Activated CD4-positive, alpha-beta T cell treated with anti-CD3 and anti-CD28 coated beads for 1 hour (primary cell): ENCODE results near the gene UQCRH.
"Not testable (repeated sequence)": the region's sequence is repeated elsewhere in the genome, so short reads cannot be mapped to it uniquely, and the experiment has no call there.

Experiments used
- DNase-seq: peaks from one replicate; pipeline ENCODE4 v3.0.0-alpha.2; 2020

Gene UQCRH

DNA sequence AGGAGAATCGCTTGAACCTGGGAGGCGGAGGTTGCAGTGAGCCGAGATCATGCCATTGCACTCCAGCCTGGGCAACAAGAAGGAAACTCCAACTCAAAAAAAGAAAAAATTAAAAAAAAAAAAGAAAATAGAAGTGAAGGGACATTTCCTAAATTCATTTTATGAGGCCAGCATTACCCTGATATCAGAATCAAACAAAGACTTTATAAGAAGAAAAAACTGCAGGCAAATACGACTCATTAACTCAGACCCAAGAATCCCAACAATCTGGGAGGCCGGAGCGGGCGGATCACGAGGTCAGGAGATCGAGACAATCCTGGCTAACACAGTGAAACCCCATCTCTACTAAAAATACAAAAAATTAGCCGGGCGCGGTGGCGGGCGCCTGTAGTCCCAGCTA, 33.9 kb downstream of the UQCRH start:
- not testable (repeated sequence) for DNase-seq

DNA sequence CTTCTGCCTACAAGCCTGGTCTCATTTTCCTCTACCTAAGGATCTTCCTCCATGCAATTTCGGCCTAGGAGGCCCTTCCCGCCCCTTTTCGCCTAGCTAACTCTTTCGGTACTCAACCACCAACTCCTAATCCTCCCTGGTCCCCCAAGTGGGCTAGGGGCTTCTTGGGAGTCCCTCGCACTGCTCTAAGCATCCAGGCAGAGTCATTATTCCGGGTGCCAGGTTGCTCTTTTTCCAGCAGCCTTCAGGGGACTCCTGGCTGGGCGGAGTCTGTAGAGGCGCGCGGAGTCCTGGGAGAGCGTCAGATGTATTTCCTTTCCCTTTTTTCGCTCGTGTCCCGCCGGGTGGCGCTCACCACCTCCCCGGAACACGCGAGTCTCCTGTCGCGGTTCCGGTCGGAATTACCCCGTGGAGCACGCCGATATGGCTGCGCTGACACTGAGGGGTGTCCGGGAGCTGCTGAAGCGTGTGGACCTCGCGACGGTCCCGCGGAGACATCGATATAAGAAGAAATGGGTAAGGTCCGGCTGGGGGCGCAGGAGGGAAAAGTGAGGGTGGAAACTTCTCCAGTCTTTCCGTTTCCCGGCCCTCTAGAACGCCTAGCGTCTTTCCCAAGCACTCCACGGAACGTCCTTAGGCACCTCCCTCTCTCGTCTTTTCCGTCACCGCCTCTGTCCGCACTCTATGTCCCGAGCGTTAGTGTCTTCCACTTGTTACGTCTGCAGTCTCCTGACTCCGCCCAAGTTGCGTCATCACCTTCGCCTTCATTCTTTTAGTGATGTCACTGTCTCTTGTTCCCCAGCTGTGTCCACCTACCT, 37.1 kb downstream of the UQCRH start, which contains the start of gene NSUN4:
TSS of gene NSUN4 (plus strand) at position 404 of the 818 bp plus-strand sequence. CDS start at position 424, 20 bp downstream.
- peak; percentile 72 for DNase-seq

DNA sequence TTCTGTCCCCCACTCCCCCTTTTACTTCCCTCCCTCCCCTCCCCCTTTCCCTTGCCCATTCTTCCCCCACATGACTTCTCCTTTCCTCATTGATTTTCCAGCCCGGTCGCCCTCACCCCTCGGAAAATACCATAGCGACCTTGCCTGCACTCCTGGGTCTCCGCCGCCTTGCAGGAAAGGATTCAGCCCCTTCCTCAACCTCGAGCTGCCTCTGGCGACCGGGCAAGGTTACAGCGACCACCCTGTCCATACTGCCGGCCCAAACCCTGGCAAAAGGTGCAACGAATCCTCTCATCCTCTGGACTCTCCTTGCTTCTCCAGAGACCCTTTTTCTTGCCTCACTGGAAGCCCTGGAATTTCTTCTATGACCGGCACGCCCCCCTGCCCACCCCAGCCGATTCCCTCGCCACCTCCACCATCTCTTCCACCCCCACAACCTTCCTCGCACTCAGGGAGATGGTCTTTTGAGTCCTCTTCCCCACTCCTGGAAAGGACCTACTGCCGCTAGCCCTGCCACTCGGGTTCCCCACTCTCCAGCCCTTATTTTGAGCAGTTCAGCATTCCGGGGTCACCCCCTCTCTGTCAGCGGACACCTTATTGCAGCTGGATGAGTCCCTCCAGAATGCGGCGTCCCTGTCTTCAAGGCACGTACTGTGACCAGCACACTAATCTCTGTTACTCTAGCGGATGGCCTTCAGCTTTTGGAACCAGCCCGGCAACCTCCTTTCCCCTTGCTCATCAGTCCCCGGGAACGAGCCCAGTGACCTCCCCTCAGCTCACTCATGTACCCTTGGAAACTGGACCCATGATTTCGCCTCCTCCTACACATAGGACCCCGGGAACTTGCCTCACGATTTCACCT, 38.0 kb downstream of the UQCRH start:
- DNase-seq: no peak

DNA sequence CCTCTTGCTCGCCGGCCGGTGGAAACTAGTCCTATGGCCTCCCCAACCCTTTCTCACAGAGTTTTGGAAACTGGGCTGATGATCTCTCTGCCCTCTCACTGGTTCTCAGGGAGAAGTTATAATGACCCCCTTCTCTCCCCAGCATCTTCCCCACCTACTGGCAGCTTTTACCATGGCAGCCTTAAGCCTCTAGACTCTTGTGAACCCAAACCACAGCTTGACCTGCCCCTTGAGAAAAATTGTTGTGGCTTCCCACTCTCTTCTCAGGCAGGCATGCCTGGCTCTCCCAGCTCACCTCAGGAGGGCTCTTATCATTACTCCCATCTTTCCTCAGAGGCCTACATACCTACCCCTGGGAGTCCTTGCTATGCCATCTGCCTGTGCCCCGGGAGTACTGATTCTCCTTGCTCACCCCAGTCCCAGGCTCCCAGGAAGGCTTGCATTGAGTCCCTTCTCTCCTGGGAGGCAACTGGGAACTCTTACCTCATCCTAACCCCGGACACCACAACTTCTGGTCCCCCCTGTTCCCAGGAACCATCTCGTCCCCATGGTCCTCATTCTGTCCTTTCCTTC, 38.7 kb downstream of the UQCRH start:
- DNase-seq: no peak

DNA sequence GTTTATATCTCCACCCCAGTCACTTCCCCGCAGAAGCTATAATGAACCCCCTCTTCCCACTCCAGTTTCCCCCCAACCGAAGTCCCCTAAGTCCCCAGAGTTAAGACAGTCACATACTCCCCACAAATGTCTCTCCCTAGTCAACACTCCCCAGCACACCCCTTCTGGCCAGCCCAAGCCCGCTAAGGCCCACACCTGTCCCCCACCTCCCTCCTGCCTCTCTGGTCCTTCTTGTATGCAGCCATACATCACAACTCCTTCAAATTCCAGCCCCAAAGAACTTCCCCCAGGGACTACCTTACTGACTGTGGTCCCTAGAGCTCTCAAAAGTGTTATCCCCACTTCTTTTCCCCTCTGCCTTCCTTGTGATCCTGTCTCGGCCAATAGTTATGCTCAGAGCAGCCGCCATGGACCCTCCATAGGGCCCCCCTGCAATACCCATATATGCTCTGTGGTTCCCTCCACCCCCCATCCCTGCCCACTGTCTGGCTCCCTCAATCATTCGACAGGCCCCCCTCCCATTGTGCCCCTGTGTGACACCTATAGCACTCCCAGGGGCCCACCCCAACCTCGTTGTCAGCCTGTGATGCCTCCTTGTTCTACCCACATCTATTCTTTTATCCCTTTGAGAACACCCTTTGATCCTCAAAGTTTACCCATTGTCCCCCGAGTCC, 39.3 kb downstream of the UQCRH start:
- DNase-seq: no peak

DNA sequence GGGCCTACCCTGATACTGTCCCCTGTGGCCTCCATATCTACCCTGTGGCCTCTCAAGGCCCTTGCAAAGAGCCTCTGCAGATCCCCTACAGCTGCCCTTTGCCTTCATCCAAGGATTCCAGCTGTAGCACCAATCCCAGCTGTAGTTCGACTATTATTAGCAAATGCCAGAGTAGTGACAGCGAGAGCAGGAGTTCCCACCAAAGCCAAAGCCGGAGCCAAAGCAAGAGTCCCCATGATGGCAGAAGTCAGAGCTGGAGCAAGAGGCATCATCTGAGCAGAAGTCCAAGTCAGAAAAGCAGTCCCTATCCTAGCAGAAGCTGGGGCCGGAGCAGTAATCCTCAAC, 39.8 kb downstream of the UQCRH start:
- DNase-seq: no peak

DNA sequence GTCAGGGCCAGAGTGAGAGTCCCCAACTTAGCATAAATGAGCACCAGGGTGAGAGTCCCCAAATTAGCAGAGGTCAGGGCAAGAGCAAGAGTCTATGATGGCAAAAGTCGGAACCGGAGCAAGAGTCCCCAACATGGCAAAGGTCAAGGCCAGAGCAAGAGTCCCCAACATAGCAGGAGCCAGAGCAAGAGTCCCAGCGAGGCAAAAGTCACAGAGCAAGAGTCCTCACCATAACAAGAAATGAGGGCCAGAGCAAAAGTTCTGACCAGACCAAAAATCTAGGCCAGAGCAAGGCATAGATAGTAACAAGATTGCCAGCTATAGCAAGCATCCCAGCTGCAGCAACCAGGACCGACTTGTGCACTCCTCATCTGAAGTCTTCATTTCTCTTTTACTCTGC, 40.2 kb downstream of the UQCRH start:
- DNase-seq: no peak

DNA sequence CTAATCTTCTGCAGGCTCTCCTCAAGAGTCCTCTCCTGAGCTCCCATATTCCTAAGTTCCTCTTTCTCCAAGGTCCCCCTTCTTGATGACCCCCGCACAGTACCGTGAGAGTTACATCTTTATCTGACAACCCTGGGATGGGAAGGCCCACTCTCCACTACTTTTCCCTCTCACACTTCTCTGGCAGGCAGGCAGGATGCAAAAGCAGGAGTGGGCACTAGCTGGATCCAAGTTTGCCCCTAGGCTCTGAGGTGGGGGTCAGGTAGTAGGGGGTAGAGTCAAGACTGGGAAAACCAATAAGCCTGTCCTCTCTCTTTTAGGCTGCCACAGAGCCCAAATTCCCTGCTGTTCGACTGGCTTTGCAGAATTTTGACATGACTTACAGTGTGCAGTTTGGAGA, 41.0 kb downstream of the UQCRH start:
- DNase-seq: no peak

DNA sequence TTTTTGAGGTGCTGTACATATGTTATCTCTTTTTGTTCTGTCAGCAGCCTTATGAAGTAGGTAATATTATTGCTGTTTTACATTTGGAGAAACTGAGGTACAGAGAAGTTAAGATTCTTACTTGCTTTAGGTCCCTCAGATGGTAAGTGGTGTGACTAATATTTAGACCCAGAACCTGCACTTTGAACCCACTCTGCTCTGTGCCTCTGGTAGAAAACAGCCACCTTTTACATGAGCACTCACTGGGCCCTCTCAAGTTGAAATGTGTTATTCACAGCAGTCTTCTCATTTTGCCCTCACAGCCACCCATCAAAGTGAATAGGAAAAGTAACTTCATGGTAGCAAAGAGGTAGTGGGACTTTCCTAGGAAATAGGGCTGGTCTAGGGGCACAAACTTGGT, 41.8 kb downstream of the UQCRH start:
- DNase-seq: no peak

DNA sequence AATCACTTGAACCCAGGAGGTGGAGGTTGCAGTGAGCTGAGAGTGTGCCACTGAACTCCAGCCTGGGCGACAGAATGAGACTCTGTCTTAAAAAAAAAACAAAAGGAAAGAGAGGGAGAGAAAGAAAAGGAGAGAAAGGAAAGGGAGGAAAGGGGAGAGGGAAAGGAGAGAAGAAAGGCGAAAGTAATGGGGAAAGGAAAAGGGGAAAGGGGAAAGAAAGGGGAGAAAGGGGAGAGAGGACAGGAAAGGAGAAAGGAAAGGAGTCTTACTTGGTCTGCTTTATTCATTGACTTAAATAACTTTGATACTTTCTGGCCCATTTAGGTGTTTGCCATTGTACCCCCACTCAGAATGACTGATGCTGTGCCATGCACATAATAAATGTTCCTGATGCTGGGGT, 48.9 kb downstream of the UQCRH start:
- DNase-seq: no peak

DNA sequence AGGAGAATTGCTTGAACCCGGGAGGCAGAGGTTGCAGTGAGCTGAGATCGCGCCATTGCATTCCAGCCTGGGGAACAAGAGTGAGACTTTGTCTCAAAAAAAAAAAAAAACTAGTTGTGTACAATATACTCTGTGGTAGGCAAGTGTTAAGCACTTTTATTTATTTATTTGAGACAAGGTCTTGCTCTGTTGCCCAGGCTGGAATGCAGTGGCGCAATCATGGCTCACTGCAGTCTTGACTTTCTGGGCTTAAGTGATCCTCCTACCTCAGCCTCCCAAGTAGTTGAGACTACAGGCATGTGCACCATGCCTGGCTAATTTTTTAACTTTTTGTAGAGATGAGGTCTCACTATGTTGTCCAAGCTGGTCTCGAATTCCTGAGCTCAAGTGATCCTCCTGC, 52.4 kb downstream of the UQCRH start:
- DNase-seq: not testable (repeated sequence)

DNA sequence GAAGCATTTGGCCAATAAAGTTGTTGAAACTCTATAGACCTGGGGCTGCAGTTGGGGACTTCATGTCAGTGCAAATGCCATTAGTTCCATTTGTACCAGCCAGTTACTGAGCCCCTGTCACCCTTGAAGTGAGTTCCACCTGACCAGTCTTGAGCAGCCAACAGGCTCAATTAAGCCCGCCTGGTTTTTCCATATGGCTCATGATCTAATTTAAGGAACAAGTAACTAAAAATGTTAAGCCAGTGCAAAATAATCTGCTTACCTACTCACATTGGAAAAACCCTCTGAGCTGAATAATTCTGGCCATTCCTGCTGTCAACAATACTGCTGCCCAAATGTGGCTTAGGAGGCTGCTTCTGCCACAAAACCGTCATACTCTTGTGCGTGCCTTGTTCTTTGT, 58.7 kb downstream of the UQCRH start:
- no peak for DNase-seq

DNA sequence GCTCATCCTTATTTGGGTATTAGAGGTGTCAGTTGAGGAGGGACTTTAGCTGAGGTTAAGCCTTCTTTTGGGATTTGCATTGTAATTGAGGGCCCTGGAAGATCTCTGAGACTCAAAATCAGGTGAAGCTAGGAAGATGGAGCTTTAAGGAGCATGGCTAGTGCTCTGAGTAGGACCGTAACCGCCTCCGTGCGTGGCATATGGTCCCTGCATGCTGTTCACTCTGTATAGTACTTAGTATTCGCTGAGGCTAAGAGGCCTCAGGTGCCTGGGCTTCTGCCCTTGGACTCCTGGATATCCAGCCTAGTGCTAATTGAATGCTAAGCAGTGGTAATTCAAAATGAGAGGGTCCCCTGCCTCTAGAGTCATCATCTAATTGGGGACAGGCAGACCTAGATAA, 59.6 kb downstream of the UQCRH start:
- DNase-seq: no peak

DNA sequence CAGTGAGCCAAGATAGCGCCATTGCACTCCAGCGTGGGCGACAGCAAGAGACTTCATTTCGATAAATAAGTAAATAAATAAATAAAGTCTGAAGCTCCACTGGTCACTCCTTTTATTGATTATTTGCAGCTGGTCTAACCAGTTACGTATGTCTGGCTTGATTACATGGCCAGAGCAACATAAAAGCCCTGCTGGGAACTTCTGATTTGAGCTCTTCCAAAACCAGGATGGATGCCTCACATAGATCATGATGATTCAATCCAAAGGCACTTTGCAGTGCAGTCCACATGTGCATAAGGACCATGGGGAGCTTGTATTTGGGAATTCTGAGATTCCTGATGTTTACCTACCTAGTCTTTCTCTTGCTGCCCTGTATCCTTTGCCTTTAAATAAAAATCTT, 61.1 kb downstream of the UQCRH start:
- DNase-seq: no peak

DNA sequence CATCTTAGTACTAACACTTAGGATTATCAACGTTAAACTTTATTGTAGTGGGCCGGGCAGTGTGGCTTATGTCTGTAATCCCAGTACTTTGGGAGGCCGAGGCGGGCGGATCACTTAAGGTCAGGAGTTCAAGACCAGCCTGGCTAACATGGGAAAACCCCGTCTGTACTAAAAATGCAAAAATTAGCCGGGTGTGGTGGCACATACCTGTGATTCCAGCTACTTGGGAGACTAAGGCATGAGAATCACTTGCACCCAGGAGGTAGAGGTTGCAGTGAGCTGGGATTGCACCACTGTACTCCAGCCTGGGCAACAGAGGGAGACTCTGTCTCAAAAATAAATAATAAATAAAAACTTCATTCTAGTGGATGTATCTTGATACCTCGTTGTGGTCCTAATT, 62.3 kb downstream of the UQCRH start:
- not testable (repeated sequence) for DNase-seq
